OCI-LY3 (cell line): ENCODE data around the gene MPO.

Experiments
- H2AFZ ChIP-seq: fragments of 200-600, 300-600 bp; shearing (Covaris generic); 2 replicates; pipeline ENCODE4 v1.6.0; 2014; ENCODE audit warnings: antibody characterized with exemption, low read depth, low read length
- H3K27ac ChIP-seq: fragments of 200-600, 300-600 bp; sonication (generic); 2 replicates; pipeline ENCODE4 v1.5.1; 2014; ENCODE audit warnings: mild to moderate bottlenecking, low read length, moderate library complexity, mixed read lengths
- H3K27me3 ChIP-seq: fragments of 200-600, 300-600 bp; sonication (generic); 2 replicates; pipeline ENCODE4 v1.6.1; 2014; ENCODE audit warnings: low read depth, low read length, mixed read lengths
- H3K36me3 ChIP-seq: fragments of 200-600, 300-600 bp; sonication (generic); replicated peaks from 2 replicates; pipeline ENCODE3; 2014; ENCODE audit warnings: low read depth, low read length, mixed read lengths
- H3K4me1 ChIP-seq: fragments of 300-600, 200-600 bp; sonication (generic); 2 replicates; pipeline ENCODE4 v1.6.1; 2014; ENCODE audit warnings: low read length, mixed read lengths
- H3K4me2 ChIP-seq: fragments of 200-600, 300-600 bp; sonication (generic); 2 replicates; pipeline ENCODE4 v1.6.1; 2014; ENCODE audit warnings: low read length, mixed read lengths
- H3K4me3 ChIP-seq: fragments of 300-600, 200-600 bp; sonication (generic); 2 replicates; pipeline ENCODE4 v1.5.1; 2014; ENCODE audit warnings: antibody characterized with exemption, mild to moderate bottlenecking, low read length, moderate library complexity
- H3K79me2 ChIP-seq: fragments of 300-600, 200-600 bp; shearing (Covaris generic); 2 replicates; pipeline ENCODE4 v1.6.1; 2014; ENCODE audit warnings: mild to moderate bottlenecking, low read length, mixed read lengths
- H3K9ac ChIP-seq: fragments of 300-600, 200-600 bp; shearing (Covaris generic); 2 replicates; pipeline ENCODE4 v1.6.0; 2014; ENCODE audit warnings: mild to moderate bottlenecking, low read length, moderate library complexity
- H3K9me3 ChIP-seq: fragments of 200-600, 300-600 bp; shearing (Covaris generic); 2 replicates; pipeline ENCODE4 v1.6.1; 2014; ENCODE audit warnings: low read length, mixed read lengths; ENCODE audit not compliant: insufficient read depth
- H4K20me1 ChIP-seq: fragments of 200-600, 300-600 bp; sonication (generic); 2 replicates; pipeline ENCODE4 v1.6.1; 2016; ENCODE audit warnings: low read length, mixed read lengths; ENCODE audit not compliant: insufficient read depth
- EZH2phosphoT487 ChIP-seq: fragments of 200-600 bp; shearing (Covaris generic); IDR thresholded peaks from 2 replicates; pipeline ENCODE4 v1.6.1; 2018; ENCODE audit warnings: antibody characterized with exemption, mixed run types, low read depth
- TF ChIP-seq, protein P1 (sequence below): fragments of 200-600, 300-600 bp; sonication (generic); IDR thresholded peaks from 2 replicates; pipeline ENCODE4 v1.5.1; 2014; ENCODE audit warnings: antibody characterized with exemption, low read length, low read depth

MPO gene

GRCh38 chr17:58270476-58271215 lies 10.1 kb downstream of the MPO start:
- Histone ChIP-seq H3K4me2 (no peak overlapping the region), H3K9me3 (no peaks in the 10 kb centered on the region), H3K79me2 (no peaks in the 10 kb centered on the region), H2AFZ (no peak overlapping the region), H3K4me3 (no peak overlapping the region), H3K36me3 (no peaks in the 10 kb centered on the region), H3K9ac (no peak overlapping the region), H3K4me1 (no peaks in the 10 kb centered on the region), H3K27me3 (peaks cover 19% of the 10 kb centered on the region), H4K20me1 (no peaks in the 10 kb centered on the region), H3K27ac (no peak overlapping the region)
- TF ChIP-seq, protein P1, sequence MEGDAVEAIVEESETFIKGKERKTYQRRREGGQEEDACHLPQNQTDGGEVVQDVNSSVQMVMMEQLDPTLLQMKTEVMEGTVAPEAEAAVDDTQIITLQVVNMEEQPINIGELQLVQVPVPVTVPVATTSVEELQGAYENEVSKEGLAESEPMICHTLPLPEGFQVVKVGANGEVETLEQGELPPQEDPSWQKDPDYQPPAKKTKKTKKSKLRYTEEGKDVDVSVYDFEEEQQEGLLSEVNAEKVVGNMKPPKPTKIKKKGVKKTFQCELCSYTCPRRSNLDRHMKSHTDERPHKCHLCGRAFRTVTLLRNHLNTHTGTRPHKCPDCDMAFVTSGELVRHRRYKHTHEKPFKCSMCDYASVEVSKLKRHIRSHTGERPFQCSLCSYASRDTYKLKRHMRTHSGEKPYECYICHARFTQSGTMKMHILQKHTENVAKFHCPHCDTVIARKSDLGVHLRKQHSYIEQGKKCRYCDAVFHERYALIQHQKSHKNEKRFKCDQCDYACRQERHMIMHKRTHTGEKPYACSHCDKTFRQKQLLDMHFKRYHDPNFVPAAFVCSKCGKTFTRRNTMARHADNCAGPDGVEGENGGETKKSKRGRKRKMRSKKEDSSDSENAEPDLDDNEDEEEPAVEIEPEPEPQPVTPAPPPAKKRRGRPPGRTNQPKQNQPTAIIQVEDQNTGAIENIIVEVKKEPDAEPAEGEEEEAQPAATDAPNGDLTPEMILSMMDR: no peak
- no peak for TF ChIP-seq EZH2phosphoT487

DNA sequence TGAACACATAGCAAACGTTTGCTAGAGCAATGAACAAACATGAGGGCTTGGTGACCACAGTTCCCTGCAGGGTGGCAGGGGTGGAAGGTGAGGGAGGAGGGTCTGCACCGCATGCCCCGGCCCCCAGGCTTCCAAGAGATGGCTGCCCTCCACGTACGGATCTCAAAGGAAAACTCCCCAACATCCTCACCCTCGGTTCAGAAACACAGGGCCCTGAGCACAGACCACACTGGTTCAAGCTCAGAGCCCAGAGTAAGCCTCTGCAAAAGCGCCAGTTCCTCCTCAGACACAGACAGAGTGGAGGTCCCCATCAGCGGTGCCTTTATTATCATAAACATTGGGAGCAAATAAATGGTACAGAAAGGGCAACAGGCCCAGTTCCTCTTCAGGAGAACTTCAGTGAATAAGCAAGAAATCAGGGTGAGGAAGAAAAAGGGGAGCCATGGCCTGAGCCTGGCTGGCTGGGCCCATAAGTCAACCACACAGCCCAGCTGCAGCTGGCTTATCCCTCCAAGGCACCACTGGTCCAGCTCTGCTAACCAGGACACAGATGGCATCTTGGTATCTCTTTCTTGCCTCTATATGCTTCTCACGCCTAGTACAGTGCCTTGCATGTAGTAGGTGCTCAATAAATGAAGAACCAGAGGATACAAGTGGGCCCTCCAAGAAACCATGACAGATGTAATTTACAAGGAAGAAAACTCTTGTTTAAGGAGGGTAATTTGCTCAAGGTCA lies 11.0 kb downstream of the MPO start:
- TF ChIP-seq EZH2phosphoT487: no peak
- TF ChIP-seq, protein P1: no peak
- no peak overlapping the region for H3K9ac ChIP-seq
- peaks cover 23% of the 10 kb centered on the region for H3K27me3 ChIP-seq
- no peak overlapping the region for H3K27ac ChIP-seq
- no peak overlapping the region for H3K4me2 ChIP-seq
- H3K9me3 ChIP-seq: no peaks in the 10 kb centered on the region
- H2AFZ ChIP-seq: no peak overlapping the region
- no peak overlapping the region for H3K4me3 ChIP-seq
- H3K4me1 ChIP-seq: no peaks in the 10 kb centered on the region
- H3K79me2 ChIP-seq: no peaks in the 10 kb centered on the region
- no peaks in the 10 kb centered on the region for H4K20me1 ChIP-seq
- H3K36me3 ChIP-seq: no peaks in the 10 kb centered on the region

- Histone ChIP-seq H2AFZ (no peak overlapping the region), H3K36me3 (no peaks in the 10 kb centered on the region), H3K27ac (no peak overlapping the region), H4K20me1 (no peaks in the 10 kb centered on the region), H3K79me2 (no peaks in the 10 kb centered on the region), H3K27me3 (peaks cover 27% of the 10 kb centered on the region), H3K9ac (no peak overlapping the region), H3K4me1 (no peaks in the 10 kb centered on the region), H3K9me3 (no peaks in the 10 kb centered on the region), H3K4me2 (no peak overlapping the region), H3K4me3 (no peak overlapping the region)
- TF ChIP-seq EZH2phosphoT487: no peak
- TF ChIP-seq, protein P1: no peak
Observed at GRCh38 chr17:58268774-58269556, 11.8 kb downstream of the MPO start.

- H3K4me3 ChIP-seq: no peak overlapping the region
- TF ChIP-seq EZH2phosphoT487: no peak
- TF ChIP-seq, protein P1: no peak
- peaks cover 27% of the 10 kb centered on the region for H3K27me3 ChIP-seq
Observed at GRCh38 chr17:58268326-58268725, 12.4 kb downstream of the MPO start.

More at GRCh38 chr17:58268326-58268725, 12.4 kb downstream of the MPO start:
- no peaks in the 10 kb centered on the region for H3K79me2 ChIP-seq
- no peak overlapping the region for H3K4me2 ChIP-seq
- H3K36me3 ChIP-seq: no peaks in the 10 kb centered on the region
- H2AFZ ChIP-seq: no peak overlapping the region
- H4K20me1 ChIP-seq: no peaks in the 10 kb centered on the region
- H3K4me1 ChIP-seq: no peaks in the 10 kb centered on the region
- H3K9me3 ChIP-seq: no peaks in the 10 kb centered on the region
- H3K27ac ChIP-seq: no peak overlapping the region
- no peak overlapping the region for H3K9ac ChIP-seq
